ENCODE measurements around the gene CDIPT.

CDIPT gene

GRCh38 chr16:29809031-29809747 is 53.8 kb downstream of the CDIPT start:
- no peak for DNase-seq
